HS-27A (cell line): ENCODE data around the gene SEPTIN12.

Experiments used
- DNase-seq: peaks from one replicate; pipeline ENCODE4 v3.0.0-alpha.2; 2012; ENCODE audit warnings: low read depth, missing footprints

SEPTIN12 gene

DNA sequence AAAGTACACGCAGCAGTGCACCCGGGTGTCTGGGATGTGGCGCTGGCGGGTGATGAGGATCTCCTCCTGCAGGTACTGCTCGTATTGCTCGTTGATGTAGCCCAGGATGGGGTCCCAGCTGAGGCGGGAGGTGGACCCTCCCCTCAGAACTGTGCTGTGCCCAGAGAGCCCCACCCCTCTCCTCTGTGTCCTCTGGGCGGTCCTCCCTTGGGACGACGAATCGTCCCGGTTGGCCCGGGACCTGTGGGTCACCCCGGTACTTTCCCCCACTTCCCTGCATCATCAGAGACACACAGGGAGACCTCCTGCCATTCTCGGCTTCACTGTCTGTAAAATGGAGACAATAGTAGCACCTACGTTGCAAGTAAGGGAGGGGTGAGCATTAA is 4.2 kb downstream of the SEPTIN12 start:
- DNase-seq: no peak

DNA sequence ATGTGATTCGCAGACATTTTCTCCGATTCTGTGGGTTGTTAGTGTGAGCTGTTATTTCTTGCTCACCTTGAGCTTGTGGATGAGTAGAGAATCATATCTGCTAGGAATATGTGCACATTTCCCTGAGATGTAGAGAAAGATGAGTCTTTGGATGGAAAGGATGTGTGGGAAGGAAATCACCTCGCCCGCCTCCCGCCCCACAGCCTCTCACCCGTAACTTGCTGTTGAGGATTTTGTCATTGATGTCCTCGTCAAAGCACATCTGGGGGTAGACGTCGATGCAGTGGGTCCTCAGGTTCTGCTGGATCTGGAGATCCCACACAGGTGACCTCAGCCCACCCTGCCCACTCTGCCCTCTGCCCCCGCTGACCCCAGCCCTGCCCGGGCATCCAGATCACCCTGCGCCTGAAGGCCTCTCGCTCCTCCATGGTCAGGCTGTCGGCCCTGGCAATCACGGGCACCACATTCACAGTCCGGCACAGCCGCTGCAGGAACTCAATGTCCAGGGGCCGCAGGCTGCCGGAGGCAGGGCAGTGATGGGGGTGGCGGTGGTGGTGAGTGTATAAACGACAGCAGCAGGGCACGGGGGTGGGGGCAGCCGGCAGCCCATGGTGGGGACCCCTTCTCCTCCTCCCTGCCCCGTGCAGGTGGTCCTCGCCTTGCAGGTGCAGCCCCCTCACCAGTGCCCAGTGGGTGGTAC is 4.7 kb downstream of the SEPTIN12 start:
- no peak for DNase-seq

DNA sequence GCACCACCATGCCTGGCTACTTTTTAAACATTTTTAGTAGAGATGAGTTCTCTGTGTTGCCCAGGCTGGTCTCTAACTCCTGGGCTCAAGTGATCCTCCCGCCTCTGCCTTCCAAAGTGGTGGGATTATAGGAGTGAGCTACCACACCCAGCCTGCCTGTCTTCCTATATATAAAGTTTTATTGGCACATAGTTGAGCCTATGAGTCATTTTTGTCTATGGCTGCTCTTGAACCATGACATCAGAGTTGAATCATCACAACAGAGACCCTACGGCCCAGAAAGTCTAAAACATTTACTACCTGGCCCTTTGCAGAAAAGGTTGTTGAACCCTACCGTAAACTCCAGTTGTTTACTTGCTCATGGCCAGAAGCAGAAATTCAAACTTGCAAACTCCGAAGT is 7.9 kb downstream of the SEPTIN12 start:
- no peak for DNase-seq

DNA sequence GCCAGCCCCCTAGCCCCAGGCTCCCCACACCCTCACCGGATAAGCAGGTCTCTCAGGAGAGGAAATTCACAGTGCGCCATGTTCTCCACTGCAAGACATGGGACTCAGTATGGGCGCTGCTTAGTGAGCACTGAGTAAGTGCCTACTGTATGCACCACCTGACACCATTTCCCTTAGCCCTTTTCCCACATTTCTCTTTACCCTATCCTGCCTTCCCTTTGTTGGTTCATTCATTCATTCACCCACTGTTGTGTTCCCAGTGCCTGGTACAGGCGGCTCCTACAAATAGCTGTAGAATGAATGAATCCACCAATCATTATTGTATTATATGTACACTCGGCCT is 10.1 kb downstream of the SEPTIN12 start:
- DNase-seq: no peak

DNA sequence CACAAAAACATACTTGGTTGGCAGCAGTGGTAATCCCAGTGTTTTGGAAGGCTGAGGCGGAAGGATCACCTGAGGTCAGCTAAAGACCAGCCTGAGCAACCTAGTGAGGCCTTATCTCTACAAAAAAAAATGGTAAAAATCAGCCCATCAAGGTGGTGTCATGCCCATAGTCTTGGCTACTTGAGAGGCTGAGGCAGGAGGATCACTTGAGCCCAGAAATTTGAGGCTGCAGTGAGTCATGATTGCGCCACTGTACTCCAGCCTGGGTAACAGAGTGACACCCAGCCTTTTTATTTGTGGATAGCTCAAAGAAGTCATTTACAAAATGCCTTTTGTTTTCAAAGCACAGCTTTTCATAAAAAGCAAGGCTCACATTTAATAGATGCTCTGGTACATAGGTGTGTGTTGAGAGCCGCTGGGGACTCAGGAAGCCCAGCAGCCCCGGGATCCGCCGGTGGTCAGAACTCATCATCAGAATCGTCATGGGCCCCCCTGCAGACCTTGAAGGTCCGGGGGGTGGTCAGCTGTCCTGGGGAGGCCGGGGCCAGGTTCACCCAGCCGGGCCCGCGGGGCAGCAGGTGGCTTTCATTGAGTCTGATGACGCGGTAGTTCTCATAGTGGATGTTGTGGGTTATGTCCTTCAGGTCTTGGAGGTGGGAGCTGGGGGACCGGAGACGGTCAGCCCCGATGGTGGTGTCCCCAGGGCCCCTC is 10.7 kb downstream of the SEPTIN12 start:
- DNase-seq: no peak

DNA sequence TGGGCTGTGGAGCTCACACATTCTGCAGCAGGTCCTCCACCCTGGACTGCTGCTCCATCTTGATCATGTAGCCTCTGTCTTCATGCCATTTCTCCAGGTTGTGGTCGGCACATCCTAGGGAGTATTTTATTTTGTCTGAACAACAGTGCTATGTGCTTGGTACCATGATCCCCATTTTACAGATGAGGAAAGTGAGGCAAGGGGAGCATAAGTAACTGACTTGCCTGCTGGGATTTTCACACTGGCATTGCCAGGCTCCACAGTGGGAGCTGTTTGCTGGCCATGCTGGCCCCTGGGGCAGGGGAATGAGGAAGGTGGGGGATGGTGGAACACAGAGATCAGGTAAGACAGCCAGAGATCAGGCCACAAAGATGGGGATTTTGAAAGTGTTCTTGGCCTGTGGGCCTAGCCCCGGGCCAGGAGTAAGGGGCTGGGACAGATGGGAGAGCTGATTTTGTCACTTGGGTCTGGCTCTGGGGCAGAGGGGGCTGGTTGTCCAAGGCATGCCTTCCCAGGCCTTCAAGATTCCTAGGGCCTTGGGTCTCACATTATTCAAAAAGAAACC is 11.9 kb downstream of the SEPTIN12 start:
- DNase-seq: no peak

DNA sequence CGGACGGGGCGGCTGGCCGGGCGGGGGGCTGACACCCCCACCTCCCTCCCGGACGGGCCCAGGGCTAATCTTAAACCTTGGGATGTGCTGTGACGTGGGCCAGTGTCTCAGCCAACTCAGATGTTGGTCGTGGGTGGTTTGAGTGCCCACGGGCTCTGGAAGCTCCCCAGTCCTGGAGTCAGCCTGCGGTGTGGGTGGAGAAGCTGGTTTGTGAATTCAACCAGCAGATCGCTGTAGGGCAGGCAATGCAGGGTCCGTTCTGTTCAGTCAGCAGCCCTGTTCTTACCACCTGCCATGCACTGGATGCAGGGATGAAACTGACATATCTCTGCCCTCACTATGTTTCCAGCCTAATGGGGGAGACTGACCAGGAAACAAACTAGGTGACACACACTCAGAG is 13.1 kb downstream of the SEPTIN12 start:
- no peak for DNase-seq

DNA sequence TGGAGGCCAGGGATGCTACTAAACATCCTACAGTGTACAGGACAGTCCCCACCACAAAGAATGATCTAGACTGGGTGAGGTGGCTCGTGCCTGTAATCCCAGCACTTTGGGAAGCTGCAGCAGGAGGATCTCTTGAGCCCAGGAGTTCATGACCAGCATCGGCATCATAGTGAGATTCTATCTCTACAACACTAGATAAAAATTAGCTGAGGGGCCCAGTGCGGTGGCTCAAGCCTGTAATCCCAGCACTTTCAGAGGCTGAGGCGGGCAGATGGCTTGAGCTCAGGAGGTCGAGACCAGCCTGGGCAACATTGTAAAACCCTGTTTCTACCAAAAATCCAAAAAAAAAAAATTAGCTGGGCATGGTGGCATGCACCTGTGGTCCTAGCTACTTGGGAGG is 15.8 kb downstream of the SEPTIN12 start:
- DNase-seq: no peak

DNA sequence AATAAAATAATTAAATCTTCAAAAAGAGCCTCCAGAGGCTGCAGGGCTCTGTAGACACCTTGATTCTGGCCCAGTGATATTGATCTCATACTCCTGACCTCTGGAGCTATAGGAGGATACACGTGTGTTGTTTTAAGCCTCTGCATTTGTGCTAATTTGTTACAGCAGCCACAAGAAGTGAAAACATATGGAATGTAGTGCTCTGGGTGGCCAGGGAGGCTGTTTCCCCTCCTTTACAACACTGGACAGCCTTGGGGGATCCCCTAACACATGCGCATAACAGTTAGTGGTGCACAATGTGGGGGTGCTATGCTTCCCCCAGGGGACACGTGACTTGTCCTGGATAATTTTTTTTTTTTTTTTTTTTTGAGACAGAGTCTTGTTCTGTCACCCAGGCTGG is 16.5 kb downstream of the SEPTIN12 start:
- DNase-seq: no peak

DNA sequence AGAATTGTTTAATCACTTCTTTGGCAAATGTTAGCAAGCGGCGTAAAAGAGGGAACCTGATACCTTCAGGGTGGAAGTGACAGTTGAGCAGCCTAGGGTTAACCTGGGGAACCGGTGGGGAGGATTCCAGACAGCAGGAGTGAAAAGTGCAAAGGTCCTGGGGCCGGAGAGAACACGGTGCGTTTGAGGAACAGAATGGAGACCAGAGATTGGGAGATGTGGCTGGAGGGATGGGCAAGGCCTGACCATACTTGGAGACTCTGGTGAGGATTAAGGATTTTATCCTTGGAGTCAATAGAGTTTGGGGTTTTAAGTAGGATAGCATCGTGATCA is 18.9 kb downstream of the SEPTIN12 start:
- DNase-seq: no peak

DNA sequence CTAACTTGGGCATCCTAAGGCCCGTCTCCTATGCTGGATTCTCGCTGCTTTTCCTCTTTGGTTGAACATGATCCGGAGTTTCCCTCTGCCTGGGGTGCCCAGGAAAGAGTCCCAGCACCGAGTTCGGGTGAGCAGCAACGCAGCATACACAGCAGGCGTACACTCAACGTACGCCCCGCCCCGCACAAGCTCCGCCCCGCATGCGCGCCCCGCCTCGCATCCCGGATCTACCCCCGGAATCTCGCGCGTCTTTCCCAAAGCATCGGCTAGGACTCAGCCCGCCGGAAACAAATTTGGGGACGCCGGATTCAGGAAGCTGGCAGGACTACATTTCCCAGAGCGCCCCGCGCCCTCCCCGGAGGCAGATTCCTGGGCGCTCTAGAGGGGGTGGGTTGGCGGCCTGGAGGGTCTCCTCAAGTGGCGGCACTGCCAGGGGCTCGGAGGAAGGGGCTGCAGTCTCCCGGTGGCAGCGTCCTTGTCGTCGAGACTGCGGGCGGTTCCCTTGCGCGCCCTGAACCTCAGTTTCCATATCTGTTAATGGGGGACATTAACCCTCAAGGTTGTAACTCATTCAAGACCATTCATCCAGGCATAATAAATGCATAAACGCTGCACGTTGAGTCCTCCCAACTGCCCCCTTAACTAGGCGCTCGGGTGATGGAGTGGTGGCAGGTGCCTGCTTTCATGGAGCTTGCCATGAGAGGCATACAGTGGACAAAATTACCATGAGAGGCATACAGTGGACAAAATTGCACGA is 19.4 kb downstream of the SEPTIN12 start:
- DNase-seq: peak; percentile 87

DNA sequence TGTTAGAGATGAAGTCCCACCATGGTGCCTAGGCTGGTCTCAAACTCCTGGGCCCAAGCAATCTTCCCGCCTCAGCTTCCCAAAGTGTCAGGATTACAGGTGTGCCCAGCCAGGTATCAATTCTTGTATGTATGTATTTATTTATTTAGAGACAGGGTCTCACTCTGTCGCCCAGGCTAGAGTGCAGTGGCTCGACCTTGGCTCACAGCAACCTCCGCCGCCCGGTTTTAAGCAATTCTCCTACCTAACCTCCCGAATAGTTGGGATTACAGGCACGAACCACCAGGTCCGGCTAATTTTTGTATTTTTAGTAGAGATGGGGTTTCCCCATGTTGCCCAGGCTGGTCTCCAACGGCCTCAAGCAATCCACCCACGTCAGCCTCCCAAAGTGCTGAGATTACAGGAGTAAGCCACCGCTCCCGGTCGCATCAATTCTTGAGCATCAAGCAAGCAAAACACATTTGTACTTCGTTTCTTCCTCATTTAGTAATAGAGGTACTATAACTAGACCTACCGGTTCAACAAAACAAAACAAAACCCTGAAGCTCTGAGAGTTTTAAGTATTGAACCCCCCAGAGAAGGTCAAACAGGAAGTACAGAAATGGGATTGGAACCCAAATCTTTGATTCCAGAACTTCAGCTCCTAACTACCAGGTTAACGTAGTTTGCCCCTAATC is 20.1 kb downstream of the SEPTIN12 start:
- DNase-seq: no peak

DNA sequence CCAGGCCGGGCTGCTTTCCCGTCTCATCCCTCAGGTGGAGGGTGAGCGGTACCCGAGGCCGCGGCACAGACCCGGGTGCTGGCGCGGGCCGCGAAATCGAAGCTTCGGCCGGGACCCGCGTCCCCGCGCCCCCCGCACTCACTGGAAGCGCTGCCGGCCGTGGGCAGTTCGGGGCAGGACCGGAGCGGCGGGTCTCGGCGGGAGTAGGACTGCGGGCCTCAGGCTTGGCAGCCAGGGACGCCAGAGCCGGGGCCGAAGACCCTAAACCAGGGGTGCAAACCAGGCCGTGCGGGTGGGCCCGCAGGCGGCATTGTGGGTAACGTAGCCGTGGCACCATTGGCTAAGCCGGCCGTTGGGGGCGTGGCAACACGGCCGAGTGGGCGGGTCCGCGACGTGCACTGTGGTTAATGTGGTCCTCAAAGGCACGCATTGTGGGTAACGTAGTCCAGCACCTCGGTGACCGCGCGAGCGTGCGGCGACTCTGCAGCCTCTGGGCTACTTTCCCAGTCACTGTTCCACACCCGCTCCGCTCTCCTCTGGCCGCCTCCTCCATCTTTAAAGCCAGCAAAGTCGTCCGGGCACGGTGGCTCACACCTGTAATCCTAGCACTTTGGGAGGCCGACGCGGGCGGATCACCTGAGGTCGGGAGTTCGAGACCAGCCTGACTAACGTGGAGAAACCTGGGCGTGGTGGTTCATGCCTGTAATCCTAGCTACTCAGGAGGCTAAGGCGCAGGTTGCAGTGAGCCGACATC is 21.1 kb downstream of the SEPTIN12 start, which contains the start of gene ZNF500:
ZNF500 (minus strand) TSS at position 288 of the 754 bp plus-strand sequence. CDS start 1,184 bp downstream, outside the sequence.
- peak; percentile 85 for DNase-seq

DNA sequence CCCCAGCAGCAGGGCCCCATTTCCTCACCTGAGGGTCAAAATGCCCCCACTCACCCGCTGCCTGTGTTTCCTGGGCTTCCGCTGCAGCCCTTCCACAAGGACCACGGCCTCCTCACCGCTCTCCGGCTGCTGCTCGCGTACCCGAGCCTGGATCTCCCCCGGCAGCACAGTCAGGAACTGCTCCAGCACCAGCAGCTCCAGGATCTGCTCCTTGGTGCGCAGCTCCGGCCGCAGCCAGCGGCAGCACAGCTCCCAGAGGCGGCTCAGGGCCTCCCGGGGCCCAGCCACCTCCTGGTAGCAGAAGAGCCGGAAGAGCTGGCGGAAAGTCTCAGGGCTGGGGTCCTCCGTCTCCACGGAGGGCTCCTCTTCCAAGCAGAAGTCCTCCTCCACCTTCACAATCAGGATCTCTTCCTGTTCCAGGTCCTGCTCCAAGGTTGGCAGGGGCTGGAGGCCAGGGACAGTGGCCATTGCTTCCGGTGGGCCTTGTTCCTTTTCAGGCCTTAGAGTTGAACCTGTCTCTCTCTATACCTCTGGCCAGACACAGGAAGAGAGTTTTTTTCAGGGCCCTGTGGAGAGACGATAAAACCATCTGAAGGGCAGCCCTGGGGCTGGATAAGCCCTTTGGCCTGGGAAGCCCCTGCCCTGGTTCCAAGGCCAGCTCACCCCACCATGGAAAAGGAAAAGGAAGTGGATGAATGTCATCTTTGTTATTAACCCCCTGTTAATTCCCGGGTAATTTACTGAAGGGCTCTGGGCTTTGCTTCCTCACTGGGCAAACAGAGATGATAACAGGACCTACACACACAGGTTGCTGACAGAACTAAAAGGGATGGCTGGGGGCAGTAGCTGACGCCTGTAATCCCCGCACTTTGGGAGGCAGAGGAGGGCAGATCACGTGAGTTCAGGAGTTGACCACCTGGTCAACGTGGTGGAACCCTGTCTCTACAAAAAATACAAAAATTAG is 22.4 kb downstream of the SEPTIN12 start:
- DNase-seq: no peak

DNA sequence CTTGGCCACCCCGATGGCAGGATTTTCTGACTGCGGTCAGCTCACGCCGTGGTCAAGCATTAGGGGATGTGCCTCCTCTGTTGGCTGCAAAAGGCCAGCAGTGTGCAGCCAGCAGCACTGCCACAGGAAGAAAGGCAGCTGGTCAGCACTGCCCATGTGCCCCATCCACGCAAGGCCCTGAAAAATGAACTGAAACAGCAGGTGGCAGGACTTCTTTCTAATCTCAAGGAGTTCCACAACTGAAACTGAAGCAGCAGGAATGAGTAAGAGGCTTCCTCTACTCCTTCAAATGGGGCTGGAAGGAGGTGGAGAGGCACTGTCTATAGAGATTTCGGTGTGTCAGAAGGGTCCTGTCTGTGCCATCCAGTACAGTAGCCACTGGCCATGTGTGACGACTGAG is 24.4 kb downstream of the SEPTIN12 start:
- DNase-seq: no peak

DNA sequence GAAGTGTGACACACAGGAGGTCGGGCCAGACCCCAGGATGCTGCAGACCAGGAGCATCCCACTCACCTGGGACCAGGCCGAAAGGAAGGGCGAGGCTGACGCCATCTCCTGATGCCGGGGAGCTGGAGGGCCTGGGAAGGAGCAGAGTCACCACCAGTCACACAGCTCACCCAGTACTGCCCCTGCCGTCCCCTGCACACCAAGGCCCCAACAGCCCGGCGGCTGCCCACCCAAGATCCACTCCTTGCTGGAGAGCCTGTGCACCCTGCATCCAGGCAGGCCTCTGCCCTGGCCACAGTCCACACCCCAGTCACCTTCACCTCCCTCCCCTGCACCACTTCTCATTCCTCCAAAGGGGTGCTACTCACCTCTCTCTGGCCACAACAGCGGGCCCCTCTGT is 25.9 kb downstream of the SEPTIN12 start:
- no peak for DNase-seq

DNA sequence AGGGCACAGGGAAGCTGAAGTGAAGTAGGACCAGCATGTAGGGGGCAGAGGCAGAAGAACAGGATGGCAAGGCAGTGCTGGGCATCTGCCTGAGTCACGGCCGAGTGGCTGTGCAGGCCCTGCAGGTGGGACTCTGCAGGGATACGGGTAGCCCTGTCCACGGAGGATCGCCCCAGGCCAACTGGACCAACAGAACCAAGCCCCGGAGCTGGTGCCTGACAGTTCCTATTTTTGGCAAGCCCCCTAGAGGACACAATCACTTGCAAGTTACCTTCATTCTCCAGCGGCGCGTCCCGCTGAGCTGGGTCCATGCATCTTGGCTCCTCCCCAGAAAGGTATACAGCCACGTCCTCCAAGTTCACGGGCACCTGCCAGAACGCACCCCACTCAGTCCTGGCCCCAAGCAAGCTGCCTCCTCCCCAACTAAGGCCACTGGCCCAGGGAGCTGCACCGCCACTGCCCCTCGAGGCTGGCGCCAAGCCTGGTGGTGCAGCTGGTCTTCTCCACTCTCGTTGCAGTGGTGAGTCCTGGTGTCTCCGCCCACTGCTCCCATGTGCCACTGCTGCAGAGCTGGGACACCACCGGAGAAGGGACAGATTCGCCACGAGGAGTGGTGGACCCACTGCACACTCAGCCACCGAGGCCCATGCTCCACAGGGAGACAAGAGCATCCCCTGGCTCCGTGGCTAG is 27.8 kb downstream of the SEPTIN12 start:
- no peak for DNase-seq

DNA sequence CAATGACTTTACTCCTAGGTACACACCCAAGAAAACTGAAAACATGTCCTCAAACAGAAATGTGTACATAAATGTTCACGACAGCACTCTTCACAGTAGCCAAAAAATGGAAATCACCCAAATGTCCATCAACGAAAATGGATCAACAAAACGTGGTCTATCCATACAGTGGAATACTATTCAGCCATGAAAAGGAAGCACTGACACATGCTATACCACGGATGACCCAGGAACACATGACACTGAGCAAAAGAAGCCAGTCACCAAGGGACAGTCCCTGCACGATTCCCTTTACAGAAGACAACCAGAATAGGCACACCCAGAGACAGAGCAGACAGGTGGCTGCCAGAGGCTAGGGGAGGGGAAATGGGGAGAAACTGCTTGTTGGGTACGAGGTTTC is 32.5 kb downstream of the SEPTIN12 start:
- DNase-seq: no peak

DNA sequence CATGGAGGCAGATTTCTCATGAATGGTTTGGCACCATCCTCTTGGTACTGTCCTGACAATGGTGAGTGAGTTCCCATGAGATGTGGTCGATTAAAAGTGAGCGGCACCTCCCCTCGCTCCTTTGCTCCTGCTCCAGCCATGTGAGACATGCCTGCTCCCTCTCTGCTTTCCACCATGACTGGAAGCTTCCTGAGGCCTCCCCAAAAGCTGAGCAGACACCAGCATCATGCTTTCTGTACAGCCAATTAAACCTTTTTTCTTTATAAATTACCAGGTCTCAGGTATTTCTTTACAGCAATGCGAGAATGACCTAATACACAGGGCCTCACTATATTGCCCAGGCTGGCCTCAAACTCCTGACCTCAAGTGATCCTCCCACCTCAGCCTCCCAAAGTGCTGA is 33.3 kb downstream of the SEPTIN12 start:
- DNase-seq: no peak

DNA sequence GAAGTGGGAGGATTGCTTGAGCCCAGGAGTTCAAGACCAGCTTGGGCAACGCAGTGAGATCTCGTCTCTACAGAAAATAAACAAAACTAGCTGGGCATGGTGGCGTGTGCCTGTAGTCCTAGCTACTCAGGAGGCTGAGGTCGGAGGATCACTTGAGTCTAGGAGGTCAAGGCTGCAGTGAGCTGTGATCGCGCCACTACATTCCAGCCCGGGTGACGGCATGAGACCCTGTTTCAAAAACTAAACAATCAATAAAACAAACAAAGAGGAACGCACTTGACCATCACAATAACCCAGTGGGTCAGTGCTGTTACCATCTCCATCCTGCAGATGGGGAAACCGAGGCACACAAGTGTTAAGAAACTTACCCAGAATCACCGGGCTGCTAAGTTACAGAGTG is 34.9 kb downstream of the SEPTIN12 start:
- DNase-seq: no peak
